ENCODE measurements around the gene RASGRF1.

- TF ChIP-seq POLR2A (IDR thresholded peaks at IDR 0.05) (no peak), CTCF (IDR thresholded peaks at IDR 0.05) (no peak)
Observed at GRCh38 chr15:79030470-79030869, 60.1 kb downstream of the RASGRF1 start.
